HG03378 (cell line): ENCODE results near the gene STXBP1.

Experiments used
- ATAC-seq: cut with Tn5 transposase; IDR thresholded peaks from one replicate; pipeline ENCODE4 v1.9.1; 2021; ENCODE audit warnings: mild to moderate bottlenecking, moderate library complexity; ENCODE audit not compliant: unreplicated experiment

Gene STXBP1

GRCh38 chr9:127731938-127732337 lies 119.9 kb downstream of the STXBP1 start:
- ATAC-seq = no peak

GRCh38 chr9:127732444-127732843 lies 120.4 kb downstream of the STXBP1 start:
- ATAC-seq = no peak

GRCh38 chr9:127733614-127734013 lies 121.5 kb downstream of the STXBP1 start:
- no peak for ATAC-seq

- ATAC-seq = no peak
Observed at GRCh38 chr9:127734247-127734746, 122.2 kb downstream of the STXBP1 start.

- peak; percentile 71 for ATAC-seq
Observed at GRCh38 chr9:127734747-127735529, 122.9 kb downstream of the STXBP1 start, which contains the start of gene TOR2A. Gene TOR2A, minus strand, starts transcription at chr9:127735294. Its CDS starts 24 bp downstream, at chr9:127735270.

- ATAC-seq = peak; percentile 14
Observed at GRCh38 chr9:127735530-127736185, 123.6 kb downstream of the STXBP1 start.

- ATAC-seq = no peak
Observed at GRCh38 chr9:127738666-127739065, 126.6 kb downstream of the STXBP1 start.

GRCh38 chr9:127739614-127740330 lies 127.7 kb downstream of the STXBP1 start:
- ATAC-seq = no peak

- ATAC-seq = no peak
Observed at GRCh38 chr9:127741831-127742434, 129.9 kb downstream of the STXBP1 start.
